ENCODE results near the gene RIPK3.
"Not testable (repeated sequence)": the region's sequence is repeated elsewhere in the genome, so short reads cannot be mapped to it uniquely, and the experiment has no call there.

The RIPK3 gene

GRCh38 chr14:24339284-24340151, at the start of gene RIPK3:
RIPK3 (minus strand) TSS chr14:24339991; CDS start chr14:24339826, 165 bp downstream.
- DNase-seq = no peak

DNA sequence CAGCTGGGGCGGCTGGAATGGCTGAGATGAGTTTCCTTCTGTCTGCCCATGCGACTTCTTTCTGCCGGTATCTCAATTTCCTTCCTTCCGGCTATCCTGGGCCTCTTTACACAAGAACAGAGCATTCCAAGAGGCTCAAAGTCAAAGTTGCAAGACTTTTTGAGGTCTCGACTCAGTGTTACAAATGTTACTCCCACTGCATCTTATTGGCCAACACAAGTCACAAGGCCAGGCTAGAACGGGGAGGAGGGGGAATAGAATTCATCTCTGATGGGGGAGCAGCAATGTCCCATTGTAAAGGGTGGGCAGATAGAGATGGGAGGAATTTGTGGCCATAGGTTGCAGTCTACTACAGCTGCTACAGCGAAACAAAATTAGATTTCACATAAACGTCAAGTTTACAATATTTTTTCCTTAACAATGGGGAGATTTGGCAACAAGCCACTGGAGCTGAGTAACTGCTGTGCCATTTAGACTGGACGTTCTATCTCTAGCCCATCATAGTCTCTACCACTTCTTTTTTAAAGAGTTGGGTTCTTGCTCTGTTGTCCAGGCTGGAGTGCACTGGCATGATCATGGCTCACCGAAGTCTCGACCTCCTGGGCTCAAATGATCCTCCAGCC, 49.5 kb upstream of the RIPK3 start:
- no peak for DNase-seq

DNA sequence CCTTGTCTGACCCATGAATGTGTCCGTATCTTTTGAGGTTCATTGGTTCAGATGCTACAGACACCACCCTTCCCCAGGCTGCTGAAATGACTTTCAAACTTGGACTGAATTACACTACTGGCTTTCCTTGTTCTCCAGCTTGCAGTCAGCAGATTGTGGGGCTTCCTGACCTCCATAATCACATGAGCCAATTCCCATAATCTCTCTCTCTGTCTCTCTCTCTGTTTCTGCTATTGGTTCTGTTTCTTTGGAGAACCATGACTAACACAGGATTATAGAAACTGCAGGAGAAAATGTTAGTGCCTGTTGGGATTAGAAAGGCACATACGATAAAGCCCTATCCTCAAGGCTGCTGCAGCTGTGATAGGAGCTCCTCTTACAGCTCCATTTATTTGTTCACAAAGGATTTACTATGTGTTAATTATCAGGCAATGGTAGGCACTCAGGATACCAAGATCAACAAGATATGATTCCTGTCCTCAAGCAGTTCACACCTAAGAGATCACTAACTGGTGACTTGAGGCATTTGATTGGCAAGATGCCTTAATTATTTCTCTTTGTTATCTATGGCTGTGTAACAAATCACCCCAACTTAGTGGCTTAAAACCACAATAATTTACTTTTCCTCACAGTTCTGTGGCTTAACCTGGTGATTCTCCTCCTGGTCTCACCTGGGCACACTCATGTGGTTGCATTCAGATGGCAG, 48.8 kb upstream of the RIPK3 start:
- DNase-seq = no peak

- not testable (repeated sequence) for DNase-seq
These were observed 47.8 kb upstream of the RIPK3 start for GRCh38 chr14:24387579-24387978.

DNA sequence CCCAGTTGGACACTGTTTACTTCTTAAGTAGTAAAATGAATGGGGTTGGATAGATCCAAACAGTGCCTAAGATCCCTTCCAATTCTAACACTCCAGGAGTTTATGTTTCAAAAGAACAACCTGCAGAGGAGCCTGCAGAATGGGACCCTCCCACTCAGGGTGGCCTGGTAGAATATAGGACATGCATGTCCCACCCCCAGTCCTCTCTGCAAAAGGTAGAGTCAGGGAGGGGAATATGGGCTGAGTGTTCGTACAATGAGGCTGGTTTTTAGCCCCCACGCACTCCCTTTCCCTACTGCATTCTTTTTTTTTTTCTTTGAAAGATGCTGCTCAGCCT, 47.2 kb upstream of the RIPK3 start:
- no peak for DNase-seq

- DNase-seq = no peak
These were observed 45.7 kb upstream of the RIPK3 start for GRCh38 chr14:24385524-24385923.

DNA sequence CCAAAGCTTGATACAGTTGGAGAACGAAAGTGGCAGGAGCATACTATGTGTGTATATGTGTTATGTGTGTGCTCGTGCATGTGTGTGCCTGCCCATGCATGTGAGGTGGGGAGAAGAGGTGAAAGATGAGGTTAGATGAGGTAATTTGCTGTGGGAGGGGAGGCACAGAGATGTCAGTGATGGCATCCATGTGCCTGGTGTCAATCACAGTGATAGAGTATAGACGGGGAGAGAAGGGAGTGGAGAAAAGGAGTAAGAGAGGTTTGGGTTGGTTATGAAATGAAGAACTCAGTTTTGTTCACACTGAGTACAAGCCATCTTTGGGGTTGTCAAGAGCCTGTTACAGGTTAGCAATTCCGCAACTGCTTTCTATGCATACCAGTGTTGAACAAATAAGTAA, 44.4 kb upstream of the RIPK3 start:
- no peak for DNase-seq

- no peak for DNase-seq
These were observed 42.2 kb upstream of the RIPK3 start for GRCh38 chr14:24382064-24382371.

GRCh38 chr14:24381363-24382063, 41.7 kb upstream of the RIPK3 start:
- no peak for DNase-seq

DNA sequence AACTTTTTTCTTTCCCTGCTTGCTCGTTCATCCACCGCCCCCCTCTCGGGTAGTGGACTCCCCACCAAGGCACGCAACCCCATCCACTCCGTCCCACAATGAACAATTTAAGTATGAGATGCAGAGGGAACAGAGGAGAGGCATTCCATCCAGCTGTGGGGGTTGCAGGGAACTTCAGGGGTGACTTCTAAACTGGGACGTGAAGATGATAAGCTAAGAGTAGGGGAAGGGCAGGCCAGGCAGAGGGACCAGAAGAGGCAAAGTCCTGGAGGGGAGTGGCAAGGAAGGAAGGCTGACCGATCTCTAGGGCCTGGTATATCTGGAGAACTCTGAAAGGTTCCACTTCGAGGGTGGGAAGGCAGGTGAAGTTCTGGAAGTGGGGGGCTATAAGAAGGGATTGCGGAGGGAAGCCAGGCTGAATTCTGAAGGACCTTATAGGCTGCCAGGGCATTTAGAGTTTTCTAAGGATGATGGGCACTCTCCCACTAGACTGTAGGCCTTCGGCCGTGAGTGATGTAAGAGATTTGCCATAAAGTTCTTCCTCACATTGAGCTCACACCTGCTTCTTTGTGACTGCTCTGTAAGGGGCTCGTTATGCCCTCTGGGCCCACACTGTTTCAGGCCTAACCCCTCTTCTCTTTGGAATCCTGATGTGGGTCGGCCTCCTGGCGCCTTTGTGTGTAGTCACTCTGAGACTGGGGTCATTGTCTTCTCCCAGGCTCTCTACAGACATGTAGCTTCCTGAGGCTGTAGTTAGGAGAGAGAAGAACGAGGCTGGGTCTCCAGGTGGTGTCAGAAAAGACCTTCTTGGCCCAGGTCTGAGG, 40.3 kb upstream of the RIPK3 start:
- DNase-seq = no peak

GRCh38 chr14:24378981-24379906, 39.5 kb upstream of the RIPK3 start:
- no peak for DNase-seq

- DNase-seq = no peak
These were observed 38.5 kb upstream of the RIPK3 start for GRCh38 chr14:24378327-24378726.

DNA sequence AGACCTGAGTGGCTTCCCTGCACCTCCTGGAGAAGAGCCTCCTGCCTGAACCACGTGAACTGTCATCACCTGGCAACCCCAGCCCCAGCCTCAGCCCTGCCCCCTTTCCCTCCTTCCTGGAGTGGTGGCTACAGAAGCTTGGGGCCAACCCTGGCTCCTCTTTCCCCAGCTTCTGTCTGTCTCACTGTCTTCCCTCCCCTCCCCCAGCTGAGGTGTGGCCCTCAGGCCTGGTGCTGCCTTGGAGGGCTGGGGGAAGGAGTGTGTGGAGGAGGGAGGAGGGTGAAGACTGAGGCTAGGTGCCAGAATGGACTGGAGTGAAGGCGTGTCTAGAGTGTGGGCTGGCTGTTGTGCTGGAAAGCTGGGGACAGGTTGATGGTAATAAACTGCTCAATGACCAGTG, 37.9 kb upstream of the RIPK3 start:
- no peak for DNase-seq

DNA sequence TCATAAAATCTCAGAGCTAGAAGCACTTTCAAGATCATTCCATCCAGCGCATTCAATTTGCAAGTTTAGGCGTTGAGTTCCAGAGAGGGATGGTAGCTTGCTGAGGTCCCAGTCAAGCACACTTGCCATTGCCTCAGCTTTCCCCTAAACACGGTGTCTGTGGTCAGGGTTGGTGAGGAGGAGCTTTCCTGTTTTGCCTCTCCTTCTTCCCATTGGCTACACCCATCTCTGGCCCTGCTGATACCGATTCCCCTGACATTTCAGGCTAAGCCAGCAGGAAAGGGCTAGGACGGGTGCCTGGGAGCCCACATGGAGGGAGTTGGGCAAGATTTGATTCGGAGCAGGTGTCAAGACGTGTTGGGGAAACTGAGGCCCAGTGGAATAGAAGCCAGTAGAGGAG, 37.3 kb upstream of the RIPK3 start:
- no peak for DNase-seq

DNA sequence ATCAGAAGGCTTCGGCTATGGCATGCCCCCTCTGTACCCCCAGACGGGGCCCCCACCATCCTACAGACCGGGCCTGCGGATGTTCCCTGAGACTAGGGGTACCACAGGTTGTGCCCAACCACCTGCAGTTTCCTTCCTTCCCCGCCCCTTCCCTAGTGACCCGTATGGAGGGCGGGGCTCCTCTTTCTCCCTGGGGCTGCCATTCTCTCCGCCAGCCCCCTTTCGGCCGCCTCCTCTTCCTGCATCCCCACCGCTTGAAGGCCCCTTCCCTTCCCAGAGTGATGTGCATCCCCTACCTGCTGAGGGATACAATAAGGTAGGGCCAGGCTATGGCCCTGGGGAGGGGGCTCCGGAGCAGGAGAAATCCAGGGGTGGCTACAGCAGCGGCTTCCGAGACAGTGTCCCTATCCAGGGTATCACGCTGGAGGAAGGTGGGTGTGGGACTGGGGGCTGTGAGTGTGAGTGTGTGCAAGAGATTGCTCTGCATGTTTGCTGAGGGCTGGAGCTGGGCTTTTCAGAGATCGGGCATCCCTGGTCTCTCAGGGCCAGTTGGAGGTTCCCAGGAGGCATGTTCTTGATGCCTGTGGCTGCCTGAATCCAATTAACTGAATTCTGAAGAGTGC, 36.8 kb upstream of the RIPK3 start:
- no peak for DNase-seq

GRCh38 chr14:24372701-24373416, 33.1 kb upstream of the RIPK3 start:
- DNase-seq = no peak

DNA sequence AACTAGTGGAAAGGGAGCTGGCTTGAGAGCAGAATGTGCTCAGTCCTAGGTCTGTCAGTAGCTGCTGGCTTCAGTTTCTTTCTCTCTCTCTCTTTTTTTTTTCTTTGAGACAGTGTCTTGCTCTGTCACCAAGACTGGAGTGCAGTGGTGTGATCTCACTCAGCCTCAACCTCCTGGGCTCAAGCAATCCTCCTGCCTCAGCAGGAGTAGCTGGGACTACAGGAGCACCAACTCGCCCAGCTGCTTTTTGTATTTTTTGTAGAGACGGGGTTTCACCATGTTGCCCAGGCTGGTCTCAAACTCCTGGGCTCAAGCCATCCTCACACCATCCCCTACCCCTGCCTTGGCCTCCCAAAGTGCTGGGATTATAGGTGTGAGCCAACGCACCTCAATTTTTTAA, 31.8 kb upstream of the RIPK3 start:
- not testable (repeated sequence) for DNase-seq

GRCh38 chr14:24370748-24371147, 31.0 kb upstream of the RIPK3 start:
- DNase-seq = no peak

GRCh38 chr14:24369907-24370687, 30.3 kb upstream of the RIPK3 start:
- DNase-seq = no peak
